HG03039 (cell line): Measurements from ENCODE around the gene SPSB4.

ENCODE experiments used
- ATAC-seq: cut with Tn5 transposase; IDR thresholded peaks from one replicate; pipeline ENCODE4 v1.9.1; 2021; ENCODE audit warnings: mild to moderate bottlenecking, moderate library complexity; ENCODE audit not compliant: unreplicated experiment

The SPSB4 gene

DNA sequence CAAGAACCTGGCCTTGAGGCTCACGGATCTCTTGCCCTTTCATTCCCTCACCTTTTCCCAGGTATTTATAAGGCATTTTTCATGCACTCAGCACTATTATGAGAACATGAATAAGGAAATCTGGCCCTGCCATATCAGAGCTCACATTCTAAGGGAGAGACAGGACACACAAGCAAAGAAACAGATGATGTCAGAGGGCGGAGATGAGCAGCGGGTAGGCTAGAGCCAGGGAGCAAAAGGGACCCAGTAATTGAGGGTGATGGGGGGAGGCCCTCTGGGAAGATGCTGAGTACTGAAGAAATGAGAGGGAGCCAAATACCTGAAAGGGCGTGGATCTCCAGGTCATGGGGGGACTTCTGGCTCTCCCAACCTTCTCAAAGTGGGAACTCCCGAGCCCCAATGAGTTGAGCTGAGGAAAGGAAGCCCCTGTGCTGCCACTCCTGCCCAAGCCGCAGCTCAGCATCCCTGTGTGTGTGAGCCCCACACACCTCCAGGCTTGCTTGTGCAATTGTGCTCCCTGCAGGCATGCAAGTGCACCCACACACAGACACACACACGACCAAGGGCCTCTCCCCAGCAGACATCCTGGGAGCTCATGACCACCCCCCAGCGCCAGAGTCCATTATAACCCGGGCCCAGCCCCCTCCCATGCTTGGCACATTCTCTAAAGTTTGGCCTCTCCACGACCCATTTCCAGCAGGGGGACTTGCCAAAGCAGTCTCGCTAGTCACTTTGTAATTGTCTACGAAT, 99.1 kb downstream of the SPSB4 start:
- no peak for ATAC-seq

DNA sequence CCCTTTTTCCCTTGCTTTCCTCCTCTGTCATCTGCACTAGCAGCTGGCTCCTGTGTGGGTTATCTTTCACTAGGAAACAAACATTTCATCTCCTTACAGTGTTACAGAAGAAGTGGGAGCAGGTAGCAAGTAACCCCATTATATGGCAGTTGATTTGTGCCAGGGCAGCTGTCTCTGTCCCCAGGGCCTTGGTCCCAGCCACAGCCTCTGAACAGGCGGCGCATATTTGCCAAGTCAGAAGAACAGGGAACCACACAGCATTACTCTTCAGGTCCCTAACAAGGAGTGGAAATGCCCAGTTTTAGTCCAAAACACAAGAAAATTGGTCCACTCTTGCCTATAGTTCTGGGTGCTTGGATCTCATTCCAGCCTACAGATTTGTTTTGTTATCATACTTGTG, 99.8 kb downstream of the SPSB4 start:
- ATAC-seq, result no peak

DNA sequence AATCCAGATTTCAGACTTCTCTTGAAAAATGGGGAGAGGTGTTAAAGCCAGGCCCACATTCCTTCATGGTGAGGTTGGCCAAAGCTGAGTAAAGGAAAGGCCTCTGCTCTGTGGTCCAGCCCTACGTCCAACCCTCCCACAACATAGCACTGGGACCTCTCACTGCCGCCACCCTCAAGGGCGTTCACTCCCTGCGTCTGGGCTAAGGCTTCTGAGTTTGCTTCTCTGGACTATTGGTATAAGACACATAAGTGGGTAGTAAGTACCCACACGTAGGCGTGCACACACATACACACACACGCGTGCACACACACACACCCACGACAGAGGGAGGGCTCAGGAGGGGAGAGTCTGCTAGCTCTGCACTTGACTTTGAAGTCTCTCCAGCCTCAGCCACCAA, 100.3 kb downstream of the SPSB4 start:
- no peak for ATAC-seq

DNA sequence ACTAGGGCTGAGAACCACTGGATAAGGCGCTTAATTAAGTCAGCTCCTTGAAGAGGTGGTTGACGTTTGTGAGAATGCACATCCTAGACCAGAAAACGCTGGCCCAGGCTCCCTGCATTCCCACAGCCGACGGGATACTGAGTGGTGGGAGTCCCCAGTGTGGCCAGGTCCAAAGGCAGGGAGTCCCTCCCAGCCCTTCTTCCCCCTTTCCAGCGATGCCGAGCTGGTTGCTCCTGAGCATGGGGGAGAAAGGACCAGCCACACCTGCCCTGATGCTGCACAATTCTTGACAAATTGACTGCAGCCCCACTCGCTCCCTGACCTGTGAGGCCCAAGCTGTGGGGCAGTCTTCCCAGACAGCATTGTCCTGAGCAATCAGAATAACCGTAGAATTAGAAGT, 101.0 kb downstream of the SPSB4 start:
- ATAC-seq, result no peak

DNA sequence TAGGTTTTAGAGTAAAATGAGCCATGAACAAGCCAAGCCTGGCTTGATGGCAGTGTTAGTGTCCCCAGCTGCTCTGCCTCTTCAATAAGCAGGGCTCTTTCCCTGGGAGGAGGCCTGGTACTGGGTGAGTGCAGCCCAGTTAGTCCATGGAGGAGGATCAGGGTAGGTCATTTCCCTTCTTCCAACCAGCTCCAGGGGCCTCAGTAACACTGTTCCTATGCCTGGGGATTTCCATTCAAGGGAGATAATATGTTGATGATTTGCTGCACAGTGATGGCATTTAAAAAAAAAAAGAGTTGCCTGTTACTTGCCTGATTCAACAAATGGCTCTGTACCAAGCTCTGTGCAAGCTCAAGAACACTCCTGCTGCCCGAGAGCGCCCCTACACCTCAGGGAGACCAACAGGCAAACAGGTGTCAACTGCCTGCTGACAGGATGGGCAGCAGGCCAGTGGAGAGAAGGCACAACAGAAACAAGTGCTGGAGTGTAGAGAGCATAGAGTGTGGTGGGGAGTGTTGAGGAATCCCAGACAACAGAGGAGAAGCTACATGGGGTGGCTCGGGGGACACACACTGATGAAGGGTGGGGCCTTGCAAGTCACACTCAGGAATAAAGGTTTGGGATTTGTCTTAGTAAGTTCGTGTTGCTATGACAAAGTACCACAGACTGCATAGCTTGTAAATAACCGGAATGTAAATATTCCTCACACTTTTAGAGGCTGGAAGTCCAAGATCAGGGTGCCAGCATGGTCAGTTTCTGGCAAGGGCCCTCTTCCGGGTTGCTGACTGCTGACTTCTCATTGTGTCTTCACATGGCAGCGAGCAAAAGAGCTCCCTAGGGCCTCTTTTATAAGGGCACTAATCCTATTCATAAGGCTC, 101.9 kb downstream of the SPSB4 start:
- no peak for ATAC-seq

DNA sequence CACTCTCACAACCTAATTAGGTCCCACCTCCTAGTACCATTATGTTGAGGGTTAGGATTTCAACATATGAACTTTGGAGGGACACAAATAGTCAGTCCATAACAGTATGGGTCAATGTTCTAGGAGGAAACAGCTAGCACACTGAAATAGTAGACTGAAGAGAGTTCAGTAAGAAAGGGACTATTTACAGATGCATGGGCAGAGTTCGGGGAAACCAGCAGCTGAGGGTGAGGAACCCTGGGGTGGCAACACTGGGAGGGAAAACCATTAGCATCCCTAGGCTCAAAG, 102.5 kb downstream of the SPSB4 start:
- no peak for ATAC-seq

DNA sequence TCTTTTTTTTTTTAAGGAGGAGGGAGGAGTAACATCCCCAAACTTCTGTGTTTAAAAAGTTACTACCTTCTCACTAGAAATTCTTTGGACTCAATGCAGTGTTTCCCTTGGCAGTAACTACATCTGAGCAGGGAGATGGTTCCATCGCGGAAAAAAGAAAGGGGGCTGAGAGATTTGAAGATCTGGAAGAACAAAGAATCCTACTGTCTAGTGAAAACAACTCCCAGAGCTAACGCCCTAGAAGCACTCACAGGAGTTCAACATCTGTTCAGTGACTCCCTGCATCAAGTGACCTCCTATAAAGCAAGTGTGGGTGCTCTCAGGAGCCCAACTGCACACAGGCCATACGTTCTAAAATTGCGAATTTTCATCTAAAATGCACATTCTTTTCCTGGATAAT, 113.7 kb downstream of the SPSB4 start:
- ATAC-seq, result no peak

DNA sequence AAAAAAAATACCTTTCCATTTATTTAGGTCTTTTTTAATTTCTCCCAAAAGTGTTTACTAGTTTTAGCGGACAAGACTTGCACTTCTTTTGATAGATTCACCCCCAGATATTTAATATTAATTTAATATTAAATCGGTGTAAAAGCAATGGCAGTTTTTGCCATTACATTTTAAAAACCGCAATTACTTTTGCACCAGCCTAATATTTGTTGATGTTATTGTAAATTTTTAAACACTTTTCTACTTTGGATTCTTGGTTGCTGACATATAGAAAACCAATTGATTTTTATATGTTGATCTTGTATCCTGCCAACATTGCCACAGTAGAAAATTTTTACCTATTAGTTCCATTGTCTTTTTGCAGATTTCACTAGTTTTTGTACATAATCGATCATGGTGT, 116.5 kb downstream of the SPSB4 start:
- no peak for ATAC-seq

DNA sequence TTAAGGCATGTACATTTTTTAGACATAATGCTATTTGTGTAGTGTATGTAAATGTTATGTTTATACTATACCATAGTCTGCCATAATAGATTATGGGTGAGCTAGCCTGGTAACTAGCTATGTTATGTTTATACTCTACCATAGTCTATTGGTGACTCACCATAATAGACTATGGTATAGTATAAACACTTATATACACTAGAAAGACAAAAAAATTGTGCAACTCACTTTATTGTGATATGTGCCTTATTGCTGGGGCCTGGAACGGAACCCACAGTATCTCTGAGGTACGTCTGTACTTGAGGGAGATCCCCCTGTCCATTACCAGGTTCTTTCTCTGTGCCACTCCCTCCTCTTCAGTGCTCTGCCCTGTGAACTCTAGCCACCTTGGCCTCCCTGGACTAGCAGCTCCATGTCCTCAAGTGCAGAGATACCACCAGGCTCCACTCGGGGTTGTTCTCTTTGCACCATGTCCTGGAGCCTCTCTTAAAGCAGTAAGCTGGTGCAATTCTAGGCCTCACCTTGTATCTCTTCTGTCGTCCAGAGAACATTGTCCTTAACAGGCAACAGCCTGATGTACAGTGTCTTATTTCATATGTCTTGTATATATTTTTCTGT, 119.6 kb downstream of the SPSB4 start:
- ATAC-seq, result no peak

DNA sequence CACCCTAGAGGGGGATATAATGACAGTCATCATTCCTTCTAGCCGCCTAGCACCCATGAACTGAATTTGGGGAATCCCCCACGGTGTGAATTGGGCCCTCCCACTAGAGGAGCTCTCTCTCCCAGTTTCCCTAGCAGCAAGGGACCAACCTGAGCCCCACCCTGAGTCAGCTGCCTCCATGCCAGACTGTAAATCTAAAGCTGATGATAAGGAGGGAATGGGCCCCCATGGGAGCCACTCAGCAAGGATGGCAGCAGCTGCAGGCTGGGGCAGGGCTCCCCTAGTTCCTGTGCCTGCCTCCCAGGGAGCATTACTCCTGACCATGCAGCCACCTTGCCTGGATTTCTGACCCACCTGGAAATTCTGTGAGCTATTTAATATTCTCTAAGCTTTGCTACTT, 123.5 kb downstream of the SPSB4 start:
- ATAC-seq, result no peak

DNA sequence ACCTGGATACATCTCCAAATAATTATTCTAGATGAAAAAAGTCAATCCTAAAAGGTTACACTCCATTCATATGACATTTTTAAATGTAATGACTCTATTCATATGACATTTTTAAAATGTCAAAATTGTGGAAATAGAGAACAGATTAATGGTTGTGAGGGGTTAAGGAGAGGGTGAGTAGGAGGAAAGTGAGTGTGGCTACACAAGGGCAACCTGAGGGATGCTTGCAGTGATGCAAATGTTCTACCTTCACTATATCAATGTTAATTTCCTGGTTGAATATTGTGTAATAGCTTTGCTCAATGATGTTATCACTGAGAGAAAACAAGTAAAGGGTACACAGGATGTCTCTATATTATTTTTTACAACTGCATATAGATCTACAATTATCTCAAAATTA, 125.6 kb downstream of the SPSB4 start:
- ATAC-seq, result no peak

DNA sequence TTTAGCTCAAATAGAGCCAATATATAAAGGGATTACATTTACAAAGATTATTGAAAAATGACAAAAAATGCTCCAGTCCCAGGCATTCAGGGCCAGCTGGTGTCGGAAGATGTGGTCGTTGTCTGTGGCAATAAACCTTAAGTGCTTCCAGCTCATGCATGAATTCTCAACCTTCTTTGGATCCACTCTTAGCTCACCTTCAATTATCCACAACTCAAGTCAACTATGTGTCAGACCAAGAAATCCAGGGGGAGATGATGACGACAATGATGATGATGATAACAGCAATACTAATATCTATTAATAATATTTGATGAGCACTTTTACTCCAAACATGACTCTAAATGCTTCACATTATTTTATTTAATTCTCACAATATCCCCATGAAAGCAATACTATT, 126.9 kb downstream of the SPSB4 start:
- no peak for ATAC-seq

DNA sequence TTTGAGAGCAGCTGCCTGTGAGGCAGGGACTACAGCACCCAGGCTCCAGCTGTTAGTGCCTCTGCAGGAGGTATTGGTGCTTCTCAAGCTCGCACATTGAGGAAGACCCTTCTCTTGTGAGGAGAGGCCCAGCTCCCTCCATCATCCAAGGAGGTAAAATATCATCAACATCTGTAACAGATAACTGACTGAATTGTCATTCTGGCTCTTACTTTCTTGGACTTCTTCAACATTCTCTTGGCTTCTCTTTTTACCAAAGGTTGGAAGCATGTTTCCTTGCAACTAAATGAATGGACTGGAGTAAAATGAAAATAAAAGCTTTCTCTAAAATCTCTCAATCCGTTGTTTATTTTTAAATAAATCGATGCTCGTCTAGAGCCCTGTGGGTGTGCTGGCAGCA, 127.4 kb downstream of the SPSB4 start:
- no peak for ATAC-seq

DNA sequence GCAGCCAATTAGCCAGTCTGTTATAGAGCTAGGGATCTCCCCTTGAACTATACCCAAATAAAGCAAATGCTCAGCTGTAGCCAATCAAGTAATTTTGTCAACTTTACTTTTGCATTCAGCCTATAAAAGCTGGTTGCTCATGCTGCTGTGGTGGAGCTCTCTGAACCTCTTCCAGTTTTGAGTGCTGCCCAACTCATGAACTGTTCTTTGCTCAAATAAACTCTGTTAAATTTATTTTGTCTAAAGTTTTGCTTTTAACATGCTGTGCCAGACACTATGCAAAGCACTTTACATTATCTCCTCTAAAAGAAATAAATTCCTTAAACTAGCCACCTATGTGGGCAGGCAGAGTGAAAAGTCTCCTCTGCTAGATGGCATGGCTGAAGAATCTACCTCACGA, 128.8 kb downstream of the SPSB4 start:
- no peak for ATAC-seq

DNA sequence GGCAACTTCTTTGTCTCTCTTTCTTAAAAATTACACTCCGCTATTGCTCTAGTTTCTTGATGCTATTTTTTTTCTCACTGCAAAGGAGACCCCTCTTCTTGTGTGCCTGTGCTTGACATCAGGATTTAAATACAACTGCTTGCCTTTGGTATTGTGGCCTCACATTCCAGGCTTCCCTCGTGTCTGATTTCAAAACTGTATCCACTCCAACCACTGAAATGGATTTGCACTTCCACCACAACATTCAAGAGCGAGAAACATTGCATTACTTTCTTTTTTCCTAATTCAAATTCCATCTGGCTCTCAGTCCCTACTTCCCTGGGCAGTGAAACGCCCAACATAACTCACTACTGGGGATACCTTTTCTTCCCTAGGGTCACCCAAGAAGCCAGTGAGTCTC, 130.0 kb downstream of the SPSB4 start:
- no peak for ATAC-seq

DNA sequence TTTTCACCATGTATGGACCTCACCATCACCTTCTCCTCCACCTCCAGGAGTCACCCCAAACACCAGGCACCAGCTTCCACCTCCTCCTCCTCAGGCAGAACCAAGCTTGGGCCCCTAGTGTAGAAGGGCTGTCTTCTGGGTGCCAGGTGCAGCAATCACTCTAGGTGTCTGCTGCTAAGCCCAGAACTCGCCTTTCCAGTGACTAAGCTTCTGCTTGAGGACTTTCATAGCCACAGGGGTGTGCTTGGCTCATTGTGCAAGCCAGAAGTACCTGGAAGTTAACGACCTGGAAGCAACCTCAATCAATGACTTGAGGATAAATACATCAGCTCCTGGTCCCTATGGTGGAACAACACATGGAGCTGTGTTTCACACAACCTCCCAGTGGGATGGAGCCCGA, 130.7 kb downstream of the SPSB4 start:
- ATAC-seq, result no peak

DNA sequence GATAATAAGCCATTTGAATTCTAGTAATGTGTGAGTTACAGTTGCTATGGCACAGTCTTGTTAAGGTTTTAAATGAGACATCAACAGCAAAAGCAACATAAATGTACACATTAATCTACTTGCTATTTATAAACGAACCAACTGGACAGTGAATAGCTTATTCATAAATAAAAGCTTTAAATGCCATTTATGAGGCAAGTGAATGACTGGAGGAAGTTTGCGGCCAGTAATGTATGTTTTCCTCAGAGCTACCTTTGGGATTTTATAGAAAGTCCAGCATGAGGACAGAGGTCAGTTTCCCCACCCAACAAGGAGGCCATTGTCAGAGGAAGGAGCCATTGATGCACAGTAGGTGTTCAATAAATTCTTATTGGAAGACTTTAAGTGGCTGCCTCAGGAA, 132.5 kb downstream of the SPSB4 start:
- ATAC-seq, result no peak

DNA sequence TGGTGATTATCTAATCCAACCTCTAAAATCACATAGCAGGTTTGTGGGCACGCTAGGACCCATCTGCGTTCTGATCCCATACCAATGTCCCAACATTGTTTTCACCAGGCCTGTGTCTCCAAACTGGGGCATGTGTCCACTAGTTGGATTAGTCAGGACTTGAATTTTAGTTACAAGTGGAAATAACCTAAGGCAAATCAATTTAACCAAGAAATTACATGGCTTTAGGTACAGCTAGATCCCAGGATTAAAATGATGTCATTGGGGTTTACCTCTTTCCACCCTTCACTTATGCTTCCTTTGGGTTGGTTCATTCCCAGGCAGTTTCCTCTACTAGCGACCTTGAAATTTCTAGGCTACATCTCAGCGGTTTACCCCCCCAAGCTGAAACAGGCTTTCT, 133.3 kb downstream of the SPSB4 start:
- ATAC-seq, result no peak

DNA sequence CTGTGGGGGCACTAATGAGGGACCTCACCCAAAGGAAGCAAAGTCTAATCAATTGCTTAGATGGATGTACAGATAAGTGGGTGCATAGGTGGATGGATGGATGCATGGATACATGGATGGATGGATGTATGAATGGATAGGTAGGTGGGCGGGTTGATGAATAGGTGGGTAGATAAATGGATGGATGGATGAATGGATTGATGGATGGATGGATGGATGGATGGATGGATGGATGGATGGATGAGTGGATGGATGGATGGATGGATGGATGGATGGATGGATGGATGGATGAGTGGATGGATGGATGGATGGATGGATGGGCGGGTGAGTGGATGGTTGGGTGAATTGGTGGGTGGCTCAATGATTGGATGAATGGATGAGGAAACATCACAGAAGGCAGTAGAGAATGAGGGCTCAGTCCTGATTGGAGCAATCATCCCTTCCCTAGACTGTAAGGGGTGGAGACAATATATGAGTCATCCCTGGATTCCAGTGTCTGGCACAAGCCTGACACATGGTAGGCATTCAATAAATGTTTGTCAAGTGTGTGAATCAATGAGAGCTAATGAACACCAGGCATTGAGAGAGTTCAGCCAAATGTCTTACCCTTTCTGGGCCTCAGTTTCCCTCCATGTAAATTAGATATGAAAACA, 140.1 kb downstream of the SPSB4 start:
- ATAC-seq, result no peak

DNA sequence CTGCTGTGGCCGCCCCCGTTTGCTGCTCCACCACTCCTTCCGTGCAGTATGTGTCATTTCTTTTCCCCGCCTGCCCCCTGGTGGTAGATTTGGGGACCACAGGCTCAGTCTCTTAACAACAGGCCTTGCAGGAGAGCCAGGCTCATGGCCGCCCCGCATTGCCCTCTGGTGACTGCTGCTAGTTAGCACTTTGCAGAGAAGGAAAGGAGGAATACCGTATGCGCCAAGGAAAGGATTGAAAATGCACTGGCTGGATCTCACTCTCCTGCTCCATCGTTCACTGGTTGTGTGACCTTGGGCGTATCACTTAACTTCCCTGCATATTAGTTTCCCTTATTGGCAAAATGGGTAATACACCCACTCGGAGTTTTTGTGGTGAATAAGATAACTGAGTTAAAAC, 141.2 kb downstream of the SPSB4 start:
- ATAC-seq, result peak; percentile 99

DNA sequence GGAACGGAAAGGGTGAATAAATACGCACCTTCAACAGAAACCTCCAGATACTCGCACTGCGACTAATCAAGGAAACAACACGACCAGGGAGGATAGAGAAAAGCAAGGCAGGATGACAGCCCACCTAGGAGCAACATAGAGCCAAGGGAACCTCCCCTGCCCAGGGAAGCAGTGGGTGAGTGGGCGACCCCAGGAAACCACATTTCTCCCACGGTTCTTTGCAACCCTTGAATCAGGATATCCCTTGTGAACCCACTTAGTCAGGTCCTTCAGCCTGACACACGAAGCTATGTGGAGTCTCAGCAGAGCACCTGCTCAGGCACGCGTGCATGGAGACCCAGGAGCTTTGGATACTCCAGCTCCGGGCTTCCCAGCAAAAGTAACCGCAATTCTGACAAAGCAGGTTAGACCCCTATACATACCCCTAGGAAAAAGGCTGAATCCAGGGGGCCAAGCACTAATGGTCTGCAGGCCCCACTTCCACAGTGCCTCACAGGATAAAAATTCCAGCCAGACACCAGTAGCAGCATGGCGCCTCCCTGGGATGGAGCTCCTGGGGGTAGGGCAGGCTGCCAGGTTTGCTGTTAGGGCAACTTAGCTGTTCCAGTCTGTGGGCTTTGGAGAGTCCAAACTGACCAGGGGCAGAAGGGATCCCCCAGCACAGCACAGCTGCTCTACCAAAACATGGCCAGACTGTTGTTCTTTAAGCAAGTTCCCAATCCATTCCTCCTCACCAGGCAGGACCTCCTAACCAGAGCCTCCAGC, 142.1 kb downstream of the SPSB4 start:
- no peak for ATAC-seq
